ENCODE results near the gene CENPU. TPM values are rescaled to one million over a fixed set of nuclear protein-coding genes. Genes with fewer than 3 reads are reported as not detected.

Gene CENPU
- total and polyA plus RNA-seq, 8 donors: 0.60 to 2.9 (median 1.1) TPM

DNA sequence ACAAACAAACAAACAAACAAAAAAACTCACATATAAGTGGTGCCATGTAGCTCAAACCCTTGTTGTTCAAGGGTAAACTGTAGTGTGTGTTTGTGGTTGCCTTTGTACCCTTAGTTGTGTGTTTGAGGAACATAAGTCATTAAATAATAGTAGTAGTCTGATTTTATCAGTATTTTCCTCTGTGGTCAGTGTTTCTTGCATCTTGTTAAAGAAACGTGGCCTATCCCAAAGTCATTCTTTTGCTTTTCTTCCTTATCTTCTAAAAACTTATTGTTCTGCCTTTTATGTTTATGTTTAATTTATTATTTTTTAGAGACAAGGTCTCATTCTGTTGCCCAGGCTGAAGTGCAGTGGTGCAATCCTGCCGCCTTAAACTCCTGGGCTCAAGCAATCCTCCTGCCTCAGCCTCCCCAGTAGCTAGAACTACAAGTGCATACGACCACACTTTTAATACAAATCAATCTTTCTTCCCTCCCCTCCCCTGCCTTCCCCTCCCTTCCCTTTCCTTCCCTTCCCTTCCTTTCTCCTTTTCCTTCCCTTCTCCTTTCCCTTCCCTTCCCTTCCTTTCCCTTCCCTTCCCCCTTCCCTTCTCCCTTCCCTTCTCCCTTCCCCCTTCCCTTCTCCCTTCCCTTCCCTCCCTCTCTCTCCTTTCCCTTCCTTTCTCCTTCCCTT, 57.9 kb downstream of the CENPU start:
- no peak overlapping the region for H3K27ac ChIP-seq
- FAIRE-seq (no peak), ATAC-seq (no peak), DNase-seq (no peak)
- peaks cover 0 to 6% (median 0%) of the 10 kb centered on the region in 3 donors for H3K36me3 ChIP-seq
- no peaks in the 10 kb centered on the region for H3K27me3 ChIP-seq
- no peak for TF ChIP-seq CTCF (IDR thresholded peaks at IDR 0.05)
- no peaks in the 10 kb centered on the region for H3K9me3 ChIP-seq
- H3K4me1 ChIP-seq: no peaks in the 10 kb centered on the region
- H3K4me3 ChIP-seq: no peak overlapping the region
- intact Hi-C loops (cut with DNase I): no loop called here
- WGBS, 2 donors: 89 to 96% methylated on average over 3 of the region's 3 CpGs

GRCh38 chr4:184675018-184675417, 58.9 kb downstream of the CENPU start:
- DNase-seq (no peak), ATAC-seq (no peak), FAIRE-seq (no peak)
- H3K4me3 ChIP-seq: no peak overlapping the region
- 95 to 96% methylated on average over 5 of the region's 5 CpGs for WGBS, 2 donors
- intact Hi-C loops (cut with DNase I): no loop called here
- peaks cover 0 to 6% (median 0%) of the 10 kb centered on the region in 3 donors for H3K36me3 ChIP-seq
- no peak overlapping the region for H3K27ac ChIP-seq
- TF ChIP-seq CTCF (IDR thresholded peaks at IDR 0.05): no peak
- H3K27me3 ChIP-seq: no peaks in the 10 kb centered on the region
- no peaks in the 10 kb centered on the region for H3K9me3 ChIP-seq
- no peaks in the 10 kb centered on the region for H3K4me1 ChIP-seq

DNA sequence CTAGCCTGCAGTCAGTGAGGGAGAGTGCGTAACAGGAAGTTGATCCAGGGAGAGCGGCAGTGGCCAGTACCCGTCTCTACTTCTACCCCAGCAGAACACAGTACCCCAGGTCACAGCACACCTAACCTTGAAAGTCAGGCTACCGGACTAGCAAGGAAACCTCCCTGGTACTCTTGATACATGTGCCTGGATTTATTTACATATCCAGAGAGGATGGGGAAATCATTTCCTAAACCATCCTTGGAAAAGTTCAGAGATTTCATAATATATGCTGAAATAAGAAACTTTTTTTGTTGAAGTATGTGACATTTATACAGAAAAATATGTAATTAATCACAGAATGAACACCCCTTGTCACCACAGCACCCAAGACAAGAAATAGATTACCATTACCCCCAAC, 59.9 kb downstream of the CENPU start:
- intact Hi-C loops (cut with DNase I): no loop called here
- Histone ChIP-seq H3K4me3 (no peak overlapping the region), H3K27ac (no peak overlapping the region), H3K36me3 (peaks cover 0 to 6% (median 0%) of the 10 kb centered on the region in 3 donors), H3K9me3 (no peaks in the 10 kb centered on the region), H3K4me1 (no peaks in the 10 kb centered on the region), H3K27me3 (no peaks in the 10 kb centered on the region)
- TF ChIP-seq CTCF (IDR thresholded peaks at IDR 0.05): no peak
- FAIRE-seq (no peak), DNase-seq (no peak), ATAC-seq (no peak)
- WGBS, 2 donors: 94 to 97% methylated on average over 4 of the region's 4 CpGs

DNA sequence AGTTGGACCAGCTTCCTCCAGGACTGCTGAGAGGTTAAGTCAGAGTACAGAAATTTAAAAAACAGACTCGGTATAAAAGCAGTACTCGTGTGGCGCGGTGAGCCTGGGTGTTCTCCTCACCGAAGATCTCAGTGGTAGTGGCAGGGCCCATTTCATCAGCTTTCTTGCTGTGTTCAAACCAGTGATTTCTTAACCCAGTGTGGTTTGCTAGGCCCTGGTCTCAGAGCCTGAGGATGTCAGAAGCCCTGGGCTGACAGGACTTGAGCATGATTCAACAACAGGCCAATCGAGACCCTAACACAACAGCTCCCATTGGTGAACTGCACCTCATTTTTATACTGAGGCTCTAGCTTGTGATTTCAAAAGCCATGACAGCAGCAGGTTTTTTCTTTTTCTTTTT, 61.2 kb downstream of the CENPU start:
- FAIRE-seq: no peak
- intact Hi-C loops (cut with DNase I): no loop called here
- Histone ChIP-seq H3K4me1 (no peaks in the 10 kb centered on the region), H3K27me3 (no peaks in the 10 kb centered on the region), H3K27ac (no peak overlapping the region), H3K9me3 (no peaks in the 10 kb centered on the region), H3K36me3 (peaks cover 0 to 6% (median 0%) of the 10 kb centered on the region in 3 donors), H3K4me3 (no peak overlapping the region)
- WGBS, 2 donors: 94 to 99% methylated on average over 6 of the region's 6 CpGs
- no peak for ATAC-seq
- no peak for TF ChIP-seq CTCF (IDR thresholded peaks at IDR 0.05)
- no peak for DNase-seq

- Histone ChIP-seq H3K27me3 (no peaks in the 10 kb centered on the region), H3K9me3 (no peaks in the 10 kb centered on the region), H3K36me3 (peaks cover 0 to 6% (median 0%) of the 10 kb centered on the region in 3 donors), H3K27ac (no peak overlapping the region), H3K4me3 (no peak overlapping the region), H3K4me1 (peaks cover 0 to 3% (median 0%) of the 10 kb centered on the region in 3 donors)
- intact Hi-C loops (cut with DNase I): no loop called here
- FAIRE-seq (no peak), ATAC-seq (no peak), DNase-seq (no peak)
- TF ChIP-seq CTCF (IDR thresholded peaks at IDR 0.05): no peak
- 91 to 94% methylated on average over 9 of the region's 9 CpGs for WGBS, 2 donors
Observed at GRCh38 chr4:184671101-184671500, 62.8 kb downstream of the CENPU start.

Measured in pancreas (tissue), 10 donors.